GM12878 (cell line): ENCODE data around the gene EDC4. TPM values are rescaled to one million over a fixed set of nuclear protein-coding genes. Genes with fewer than 3 reads are reported as not detected.

Experiments used
- ATF3 ChIP-seq: IDR thresholded peaks from 2 replicates; pipeline ENCODE4 v1.6.1; 2011; ENCODE audit warnings: low read depth, mild to moderate bottlenecking, low read length, moderate library complexity, borderline replicate concordance; ENCODE audit errors: extremely low read depth
- BCLAF1 ChIP-seq: fragments of 450-650 bp; IDR thresholded peaks from 2 replicates; pipeline ENCODE4 v1.6.1; 2017; ENCODE audit warnings: antibody characterized with exemption, mild to moderate bottlenecking, moderate library complexity
- CEBPZ ChIP-seq: fragments of 150-350 bp; IDR thresholded peaks from 2 replicates; pipeline ENCODE4 v1.6.1; 2016; ENCODE audit warnings: low read depth, low read length
- CTCF ChIP-seq, 3 experiments: IDR thresholded peaks in 2 of 3; conservative IDR thresholded peaks in 1 of 3; 2 replicates each; pipeline ENCODE4 v1.5.1; 2011; ENCODE audit warnings: low read depth in 3 of 3, low read length in 3 of 3, mild to moderate bottlenecking in 3 of 3, control low read depth in 2 of 3, moderate library complexity in 2 of 3, inconsistent platforms in 1 of 3, mixed read lengths in 1 of 3; ENCODE audit not compliant: control insufficient read depth in 2 of 3, insufficient read depth in 1 of 3; ENCODE audit errors: extremely low read depth in 1 of 3
- DPF2 ChIP-seq: fragments of 450-650 bp; IDR thresholded peaks from 2 replicates; pipeline ENCODE4 v1.6.1; 2017; ENCODE audit warnings: mild to moderate bottlenecking
- EGR1 ChIP-seq, 2 experiments: IDR thresholded peaks; 1 replicate in 1 of 2; 2 replicates in 1 of 2; pipeline ENCODE4 v1.6.1; 2011 to 2012; ENCODE audit warnings: low read depth in 2 of 2, low read length in 2 of 2, borderline replicate concordance in 1 of 2, mild to moderate bottlenecking in 1 of 2, moderate library complexity in 1 of 2
- EZH2 ChIP-seq: IDR thresholded peaks from 2 replicates; pipeline ENCODE4 v1.6.1; 2012; ENCODE audit warnings: low read depth, mild to moderate bottlenecking, control low read depth, inconsistent platforms, low read length, borderline replicate concordance; ENCODE audit not compliant: control insufficient read depth
- FOXM1 ChIP-seq: IDR thresholded peaks from 2 replicates; pipeline ENCODE4 v1.6.1; 2012; ENCODE audit warnings: low read depth, mild to moderate bottlenecking, inconsistent platforms, low read length, moderate library complexity
- MTA2 ChIP-seq: fragments of 450-650 bp; IDR thresholded peaks from 2 replicates; pipeline ENCODE4 v1.6.1; 2016; ENCODE audit warnings: low read depth, mild to moderate bottlenecking, moderate library complexity
- MXI1 ChIP-seq: fragments of 150-350 bp; IDR thresholded peaks from 2 replicates; pipeline ENCODE4 v1.6.1; 2011; ENCODE audit warnings: low read depth, mild to moderate bottlenecking, inconsistent platforms, low read length, improper control_type of control experiment
- NBN ChIP-seq: fragments of 450-650 bp; IDR thresholded peaks from 2 replicates; pipeline ENCODE4 v1.6.1; 2016
- NFIC ChIP-seq: IDR thresholded peaks from 2 replicates; pipeline ENCODE4 v1.6.1; 2012; ENCODE audit warnings: low read depth, mild to moderate bottlenecking, inconsistent platforms, low read length, moderate library complexity
- SMARCA5 ChIP-seq: fragments of 450-650 bp; IDR thresholded peaks from 2 replicates; pipeline ENCODE4 v1.6.1; 2017; ENCODE audit warnings: mild to moderate bottlenecking
- ZNF622 ChIP-seq: fragments of 450-650 bp; IDR thresholded peaks from 2 replicates; pipeline ENCODE4 v1.6.1; 2017; ENCODE audit warnings: mild to moderate bottlenecking, inconsistent platforms
- polyA plus RNA-seq, 11 experiments: library from polyadenylated mRNA; depleted of rRNA in 4 of 11; unstranded in 6 of 11; stranded (reverse) in 5 of 11; fragments of >200 nt; fragmentation: Nextera tagmentation in 4 of 11; fragmentation: Illumina TruSeq in 1 of 11; extraction: Ambion mirVana in 4 of 11; extraction: Trizol in 1 of 11; gene quantifications; 1 replicate in 1 of 11; 2 replicates in 10 of 11; pipeline versions ENCODE4 v1.2.1 to v1.2.3, GENCODE V29; 2011 to 2016; ENCODE audit warnings: inconsistent platforms in 2 of 11, missing spikeins in 2 of 11, low read depth in 1 of 11
- total RNA-seq, 4 experiments: library from RNA; depleted of rRNA in 3 of 4; stranded (reverse); fragments of >200 nt in 3 of 4; fragmentation: Illumina TruSeq in 1 of 4; extraction: Trizol in 1 of 4; gene quantifications; 2 replicates each; pipeline versions ENCODE4 v1.2.1 to v1.2.3, GENCODE V29; 2013 to 2021

Gene EDC4
- total and polyA plus RNA-seq, 10 of the 15 experiments (the other 5 are each of a cell fraction or from before 2014, with no cell fraction given), result 1.2 to 86.0 (median 53.4) TPM

GRCh38 chr16:67883872-67884261, 11.0 kb downstream of the EDC4 start (continued):
- TF ChIP-seq CEBPZ, result no peak
- TF ChIP-seq NBN, result no peak
- peak; percentile 40; the same call in 1 of the 2 replicates for TF ChIP-seq SMARCA5
- TF ChIP-seq ZNF622, result no peak
- peak; percentile 86 to 92 (median 90) for TF ChIP-seq CTCF (IDR thresholded peaks at IDR 0.05 in 2 of 3, conservative IDR thresholded peaks at IDR 0.05 in 1 of 3; ENCODE audit: control insufficient read depth in 2 of 3, extremely low read depth in 1 of 3, insufficient read depth in 1 of 3, low read depth in 3 of 3, low read length in 3 of 3)
- TF ChIP-seq MTA2, result no peak
- TF ChIP-seq EZH2, result no peak
- TF ChIP-seq NFIC, result no peak
- TF ChIP-seq EGR1 (IDR thresholded peaks at IDR 0.05; ENCODE audit: borderline replicate concordance in 1 of 2, low read depth in 2 of 2, low read length in 2 of 2), result no peak
- no peak for TF ChIP-seq ATF3
- TF ChIP-seq BCLAF1, result no peak
- TF ChIP-seq FOXM1, result no peak
- no peak for TF ChIP-seq DPF2
- TF ChIP-seq MXI1, result no peak
